Germinal center (tissue), 1 donor: ENCODE measurements around the gene SLC6A1.
"Not testable (repeated sequence)": the region's sequence is repeated elsewhere in the genome, so short reads cannot be mapped to it uniquely, and the experiment has no call there.

Experiments used
- DNase-seq: peaks from one replicate; pipeline ENCODE4 v3.0.0; 2012; ENCODE audit warnings: mixed read lengths, low spot score

The SLC6A1 gene

DNA sequence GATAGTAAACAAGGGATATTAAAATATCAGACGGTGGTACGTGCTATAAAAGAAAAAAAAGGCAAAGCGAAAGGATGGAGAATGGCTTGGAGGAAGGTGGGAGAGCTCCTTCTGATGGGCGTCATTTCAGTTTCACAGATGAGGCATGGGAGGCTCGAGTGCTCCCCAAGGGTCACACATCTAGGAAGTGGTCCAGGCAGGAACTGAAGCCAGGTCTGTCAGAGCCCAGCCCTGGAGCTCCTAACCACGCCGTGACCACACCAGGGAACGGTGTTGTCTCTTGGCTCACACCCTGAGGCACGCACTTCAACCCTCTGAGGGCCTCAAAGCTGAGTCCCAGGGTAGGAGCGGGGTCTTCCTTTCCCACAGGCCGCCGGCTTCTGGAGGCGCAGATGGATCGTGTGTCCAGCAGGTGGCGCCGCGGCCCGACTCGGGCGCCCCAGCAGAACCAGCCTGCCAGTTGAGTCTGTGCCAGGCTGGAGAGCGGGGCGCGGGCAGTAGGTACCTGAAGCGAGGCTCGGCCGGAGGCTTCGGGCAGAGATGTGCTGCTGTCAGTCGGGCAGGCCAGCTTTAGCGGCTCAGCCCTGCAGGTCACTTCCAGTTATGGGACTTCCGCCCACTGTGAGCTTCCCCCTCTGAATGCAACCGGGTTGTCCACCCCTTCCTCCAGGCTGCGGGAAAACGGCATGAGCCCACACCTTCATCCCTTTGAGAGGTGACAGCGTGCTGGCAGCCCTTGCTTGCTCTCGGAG is 68.1 kb downstream of the SLC6A1 start:
- peak; percentile 63 for DNase-seq

DNA sequence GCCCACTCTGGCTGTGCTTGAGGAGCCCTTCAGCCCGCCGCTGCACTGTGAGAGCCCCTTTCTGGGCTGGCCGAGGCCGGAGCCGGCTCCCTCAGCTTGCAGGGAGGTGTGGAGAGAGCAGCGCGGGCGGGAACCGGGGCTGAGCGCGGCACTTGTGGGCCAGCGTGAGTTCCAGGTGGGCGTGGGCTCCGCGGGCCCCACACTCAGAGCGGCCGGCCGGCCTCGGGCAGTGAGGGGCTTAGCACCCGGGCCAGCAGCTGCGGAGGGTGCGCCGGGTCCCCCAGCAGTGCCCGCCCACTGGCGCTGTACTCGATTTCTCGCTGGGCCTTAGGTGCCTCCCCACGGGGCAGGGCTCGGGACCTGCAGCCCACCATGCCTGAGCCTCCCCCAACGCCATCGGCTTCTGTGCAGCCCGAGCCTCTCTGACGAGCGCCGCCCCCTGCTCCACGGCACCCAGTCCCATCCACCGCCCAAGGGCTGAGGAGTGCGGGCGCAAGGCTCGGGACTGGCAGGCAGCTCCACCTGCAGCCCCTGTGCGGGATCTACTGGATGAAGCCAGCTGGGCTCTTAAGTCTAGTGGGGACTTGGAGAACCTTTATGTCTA is 68.8 kb downstream of the SLC6A1 start:
- DNase-seq: not testable (repeated sequence)

DNA sequence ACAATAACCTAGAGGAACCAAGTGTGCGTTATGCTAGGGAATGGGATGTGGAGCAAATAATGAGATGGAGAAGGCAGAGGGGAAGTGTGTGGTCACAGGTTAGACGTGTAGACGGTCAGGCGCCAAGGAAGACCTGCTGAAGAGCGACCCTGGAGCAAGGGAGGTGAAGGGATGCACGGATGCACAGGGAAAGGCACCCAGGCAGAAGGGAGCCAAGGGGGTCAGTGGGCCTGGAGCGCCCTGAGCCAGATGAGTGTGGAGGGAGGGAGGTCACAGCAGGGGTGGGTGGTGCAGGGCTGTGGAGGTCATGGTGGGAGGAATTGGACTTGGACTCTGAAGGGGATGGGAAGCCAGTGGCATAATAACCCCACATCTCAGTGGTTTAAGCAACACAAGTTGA is 70.2 kb downstream of the SLC6A1 start:
- DNase-seq: no peak

DNA sequence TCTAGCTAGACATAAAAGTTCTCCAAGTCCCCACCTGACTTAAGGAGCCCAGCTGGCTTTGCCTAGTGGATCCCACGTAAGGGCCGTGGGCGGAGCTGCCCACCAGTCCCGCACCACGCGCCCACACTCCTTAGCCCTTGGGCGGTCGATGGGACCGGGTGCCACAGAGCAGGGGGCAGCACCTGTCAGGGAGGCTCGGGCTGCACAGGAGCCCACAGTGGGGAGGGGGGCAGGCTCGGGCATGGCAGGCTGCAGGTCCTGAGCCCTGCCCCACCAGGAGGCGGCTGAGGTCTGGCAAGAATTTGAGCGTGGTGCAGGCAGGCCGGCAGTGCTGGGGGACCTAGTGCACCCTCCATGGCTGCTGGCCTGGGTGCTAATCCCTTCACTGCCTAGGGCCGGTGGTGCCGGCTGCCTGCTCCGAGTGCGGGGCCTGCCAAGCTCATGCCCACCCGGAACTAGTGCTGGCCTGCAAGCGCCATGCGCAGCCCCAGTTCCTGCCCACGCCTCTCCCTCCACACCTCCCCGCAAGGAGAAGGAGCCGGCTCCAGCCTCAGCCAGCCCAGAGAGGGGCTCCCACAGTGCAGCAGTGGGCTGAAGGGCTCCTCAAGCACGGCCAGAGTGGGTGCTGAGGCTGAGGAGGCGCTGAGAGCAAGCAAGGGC is 78.7 kb downstream of the SLC6A1 start:
- DNase-seq: no peak

DNA sequence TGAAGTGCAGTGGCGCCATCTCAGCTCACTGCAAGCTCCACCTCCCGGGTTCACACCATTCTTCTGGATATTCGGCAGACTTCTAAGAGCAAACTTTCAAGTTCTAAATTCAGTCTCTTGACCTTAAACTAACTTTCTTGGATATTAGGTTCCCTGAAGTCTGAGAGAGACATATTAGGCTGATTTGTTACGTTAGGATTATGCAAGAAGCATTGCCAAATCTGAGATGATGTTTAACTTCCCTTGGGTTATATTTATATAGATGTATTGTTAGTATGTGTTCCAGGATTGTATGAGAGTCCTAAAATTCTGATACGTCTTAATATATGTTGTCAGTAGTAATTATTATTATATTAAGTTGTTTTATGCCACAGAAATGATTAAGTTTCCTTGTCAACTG is 80.1 kb downstream of the SLC6A1 start:
- DNase-seq: no peak

DNA sequence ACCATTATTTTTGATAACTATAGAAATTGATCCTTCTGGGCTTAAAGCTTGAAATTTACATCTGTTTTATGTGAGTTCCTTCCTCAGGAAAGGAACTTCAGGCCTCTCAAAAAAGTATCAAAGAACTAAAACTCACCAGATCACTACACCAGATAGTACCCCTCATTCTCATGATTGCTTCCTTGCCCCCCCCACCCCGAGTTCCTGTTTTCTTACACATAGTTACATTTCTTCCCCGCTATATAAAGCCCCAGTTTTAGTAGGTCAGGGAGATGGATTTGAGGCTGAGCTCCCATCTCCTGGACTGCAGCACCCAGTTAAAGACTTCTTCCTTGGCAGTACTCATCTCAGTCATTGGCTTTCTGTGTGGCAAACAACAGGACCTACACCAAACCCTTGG is 81.5 kb downstream of the SLC6A1 start:
- no peak for DNase-seq

DNA sequence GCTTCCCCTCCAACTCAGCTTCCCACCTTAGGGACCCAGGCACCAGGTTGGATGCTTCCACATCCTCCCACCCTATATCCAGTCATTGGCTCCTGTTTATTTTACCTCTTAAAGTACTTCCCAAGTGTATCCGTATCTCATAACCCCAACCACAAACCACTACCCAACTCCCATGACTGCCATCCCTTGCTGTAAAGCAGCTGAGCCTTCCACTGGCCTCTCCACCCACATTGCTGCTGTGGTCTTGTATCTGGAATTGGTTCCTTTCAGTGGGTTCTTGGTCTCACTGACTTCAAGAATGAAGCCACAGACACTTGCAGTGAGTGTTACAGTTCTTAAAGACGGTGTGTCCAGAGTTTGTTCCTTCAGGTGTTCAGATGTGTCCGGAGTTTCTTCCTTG is 81.9 kb downstream of the SLC6A1 start:
- DNase-seq: no peak

DNA sequence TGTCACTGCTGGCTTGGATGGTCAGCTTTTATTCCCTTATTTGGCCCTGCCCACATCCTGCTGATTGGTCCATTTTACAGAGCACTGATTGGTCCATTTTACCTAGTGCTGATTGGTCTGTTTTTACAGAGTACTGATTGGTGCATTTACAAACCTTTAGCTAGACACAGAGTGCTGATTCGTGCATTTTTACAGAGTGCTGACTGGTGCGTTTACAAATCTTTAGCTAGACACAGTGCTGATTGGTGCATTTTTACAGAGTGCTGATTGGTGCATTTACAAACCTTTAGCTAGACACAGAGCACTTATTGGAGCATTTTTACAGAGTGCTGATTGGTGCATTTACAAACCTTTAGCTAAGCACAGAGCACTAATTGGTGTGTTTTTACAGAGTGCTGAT is 82.6 kb downstream of the SLC6A1 start:
- DNase-seq: not testable (repeated sequence)

DNA sequence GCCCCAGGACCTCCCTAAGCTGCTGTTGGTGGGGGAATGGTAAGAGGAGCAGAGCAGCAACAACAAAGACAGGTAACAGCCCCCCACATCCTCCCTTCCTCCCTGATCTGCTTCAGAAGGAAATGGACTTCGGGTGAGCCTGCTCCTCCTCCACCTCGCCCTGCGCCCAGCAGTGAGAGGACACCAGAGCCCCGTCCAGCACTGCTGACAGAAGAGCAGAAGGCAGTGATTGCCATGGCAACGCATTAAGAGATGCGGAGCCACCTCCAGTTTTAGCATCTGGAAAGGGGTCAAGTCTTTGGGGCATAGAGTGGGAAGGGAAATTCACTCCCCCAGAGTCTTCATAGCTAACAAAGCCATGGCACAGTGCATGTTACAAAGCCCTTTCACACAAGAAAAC is 84.2 kb downstream of the SLC6A1 start:
- DNase-seq: no peak

DNA sequence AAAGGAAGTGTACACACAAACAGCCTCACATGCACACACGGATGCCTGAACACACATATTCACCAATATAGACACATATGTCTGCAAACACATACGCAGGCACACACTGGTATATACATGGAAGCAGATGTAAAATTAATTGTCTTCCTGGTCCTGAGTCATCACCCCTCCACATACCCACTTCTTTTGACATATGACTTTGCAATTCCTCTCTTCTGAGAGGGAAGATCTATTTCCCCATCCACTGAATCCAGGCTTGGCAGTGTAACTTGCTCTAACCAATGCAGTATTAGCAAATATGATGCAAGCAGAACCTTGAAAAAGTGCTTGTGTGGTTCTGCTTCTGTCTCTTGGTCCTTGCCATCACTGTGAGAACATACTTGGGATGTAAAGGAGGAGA is 84.9 kb downstream of the SLC6A1 start:
- no peak for DNase-seq

DNA sequence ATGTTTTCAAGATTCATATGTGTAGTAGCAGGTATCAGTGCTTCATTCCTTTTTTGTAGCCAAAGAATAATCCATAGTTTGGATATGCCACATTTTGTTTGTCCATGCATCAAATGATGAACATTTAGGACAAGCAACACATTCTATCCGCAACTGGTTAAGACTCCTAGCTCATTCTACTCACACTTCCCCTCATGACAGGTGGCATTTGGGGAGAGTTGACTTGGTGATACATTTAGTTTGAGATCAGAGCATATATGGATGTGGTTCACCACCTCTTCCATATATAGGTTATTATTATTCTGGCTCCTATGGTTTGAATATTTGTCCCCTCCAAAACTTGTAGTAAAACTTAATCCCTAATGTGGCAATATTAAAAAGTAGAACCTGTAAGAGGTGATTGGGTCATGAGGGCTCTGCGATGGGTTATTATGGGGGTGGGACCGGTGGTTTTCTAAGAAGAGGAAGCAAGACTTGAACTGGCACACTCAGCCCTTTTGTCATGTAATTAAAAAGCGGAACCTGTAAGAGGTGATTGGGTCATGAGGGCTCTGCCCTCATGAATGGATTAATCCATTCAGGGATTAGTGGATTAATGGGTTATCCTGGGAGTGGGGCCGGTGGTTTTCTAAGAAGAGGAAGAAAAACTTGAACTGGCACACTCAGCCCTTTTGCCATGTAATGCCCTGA is 86.4 kb downstream of the SLC6A1 start:
- DNase-seq: no peak

DNA sequence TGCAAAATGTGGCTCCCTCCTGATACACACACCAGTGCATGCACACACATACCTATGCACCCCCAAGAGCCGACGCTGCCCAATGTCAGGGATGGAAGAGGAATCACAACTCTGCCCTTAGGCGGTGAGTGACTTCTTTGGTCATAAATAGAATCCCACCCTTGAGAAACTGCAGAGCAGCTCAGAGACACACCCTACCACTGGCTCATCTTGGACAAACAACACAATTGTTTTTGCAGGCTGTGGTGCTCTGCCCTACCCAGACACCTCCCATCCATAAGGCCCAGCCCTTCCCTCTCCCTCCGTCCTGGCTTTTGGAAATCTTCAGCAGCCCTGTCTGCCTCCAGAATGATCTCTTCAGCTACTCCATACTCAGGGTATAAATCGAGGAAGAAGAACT is 87.9 kb downstream of the SLC6A1 start:
- DNase-seq: no peak

DNA sequence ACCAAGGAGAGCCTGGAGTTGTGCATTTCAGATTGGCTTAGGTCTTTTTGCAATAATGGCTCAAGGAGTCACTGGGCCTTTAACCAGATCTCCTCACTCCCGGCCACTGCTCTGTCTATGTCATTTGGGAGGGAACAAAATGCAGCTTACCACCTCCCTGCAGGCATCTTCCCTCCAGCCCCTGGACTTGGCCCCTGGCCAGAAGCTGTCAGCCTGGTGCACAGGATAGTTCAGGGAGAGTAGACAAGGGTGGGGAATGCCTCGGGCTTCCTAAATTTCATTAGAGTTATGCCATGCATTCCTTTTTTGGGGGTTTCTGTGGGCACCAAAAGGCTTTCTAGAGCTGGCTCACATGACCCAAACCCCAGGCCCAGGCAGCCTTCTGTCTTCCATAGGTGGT is 91.5 kb downstream of the SLC6A1 start:
- no peak for DNase-seq

DNA sequence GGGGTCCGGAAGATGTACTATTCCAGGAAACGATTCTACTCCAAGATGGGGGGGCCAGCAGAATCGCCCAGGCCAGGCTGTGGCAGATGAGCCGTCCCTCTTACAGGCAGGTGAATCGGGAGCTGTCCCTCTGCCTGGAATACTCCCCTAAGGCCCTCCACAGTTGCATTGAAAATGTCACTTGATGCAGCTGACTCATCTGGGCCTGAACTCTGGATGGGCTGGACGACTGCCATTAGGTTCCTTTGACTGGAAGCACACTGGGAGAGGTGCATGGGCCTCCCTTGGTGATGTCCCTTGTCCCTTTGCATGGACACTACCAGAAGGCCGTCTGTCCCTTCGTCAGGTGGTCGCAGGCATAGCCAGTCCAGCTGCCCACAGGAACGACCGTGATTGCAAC is 92.1 kb downstream of the SLC6A1 start:
- no peak for DNase-seq

DNA sequence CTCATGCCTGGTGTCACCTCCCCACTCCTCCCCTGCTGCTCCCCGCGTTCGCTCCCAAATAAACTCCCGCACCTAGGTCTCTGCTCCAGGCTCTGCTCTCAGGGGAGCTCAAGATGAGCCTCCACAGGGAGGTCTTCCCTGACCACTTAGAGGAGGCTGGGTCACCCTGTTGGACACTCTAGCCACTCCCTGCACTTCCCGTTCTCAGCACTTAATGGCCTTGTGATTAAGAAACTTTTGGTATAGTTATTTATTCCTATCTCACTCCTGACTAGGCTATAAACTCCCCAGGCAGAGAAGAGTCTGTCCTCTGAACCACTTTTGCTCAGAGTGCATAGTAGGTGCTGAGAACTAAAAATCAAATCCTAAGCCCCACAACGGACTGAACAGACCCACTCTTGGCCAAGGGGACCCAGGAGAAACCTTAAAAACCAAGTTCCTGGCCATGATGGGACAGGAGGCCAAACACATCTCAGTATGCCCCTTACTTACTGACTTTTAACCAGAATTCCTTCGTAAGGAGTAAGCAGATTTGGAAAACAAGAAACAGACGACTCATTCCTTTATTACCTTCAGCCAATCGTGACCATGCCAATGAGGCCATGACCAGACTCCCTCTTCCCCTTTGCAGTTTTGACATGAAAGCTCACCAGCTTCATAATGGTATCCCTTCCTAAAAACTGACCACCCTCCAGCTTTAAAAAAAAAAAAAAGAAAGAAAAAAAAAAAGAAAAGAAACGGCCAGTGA is 92.7 kb downstream of the SLC6A1 start:
- DNase-seq: no peak

DNA sequence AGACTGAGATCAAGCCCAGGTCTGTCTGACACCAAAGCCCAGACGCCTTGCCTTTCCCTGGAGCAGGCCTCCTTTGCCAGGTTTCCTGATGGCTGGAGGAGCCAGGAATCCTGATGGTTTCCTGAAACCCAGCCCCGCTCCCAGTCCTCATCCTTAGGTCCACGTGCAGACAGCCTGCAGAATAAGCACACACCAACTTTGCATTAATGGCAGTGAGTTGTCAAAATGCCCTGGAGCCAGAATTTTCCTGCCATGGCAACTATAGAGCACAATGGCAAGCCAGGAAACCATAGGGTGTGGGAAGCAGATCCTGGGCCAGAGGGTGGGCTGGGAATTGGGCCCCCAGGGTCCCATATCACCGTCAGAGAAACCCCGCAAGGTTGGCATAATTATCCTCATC is 94.3 kb downstream of the SLC6A1 start:
- no peak for DNase-seq

DNA sequence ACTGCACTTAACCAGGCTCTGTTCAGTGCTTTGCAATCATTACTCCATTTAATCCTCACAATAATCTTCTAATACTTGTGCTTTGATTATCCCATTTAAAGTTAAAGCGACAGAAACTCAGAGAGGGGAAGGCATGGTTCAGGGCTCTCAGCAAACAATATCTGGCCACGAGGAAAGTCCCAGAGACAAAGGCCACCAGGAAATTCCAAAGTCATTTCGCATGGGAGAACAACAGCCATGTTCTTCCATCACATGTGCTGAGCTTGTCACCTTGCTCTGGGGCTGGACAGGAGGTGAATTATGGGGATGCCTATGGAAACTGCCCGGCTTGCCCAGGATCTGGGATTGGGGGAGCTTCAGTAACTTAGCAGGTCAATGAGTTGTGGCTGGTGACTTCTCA is 95.5 kb downstream of the SLC6A1 start:
- no peak for DNase-seq

DNA sequence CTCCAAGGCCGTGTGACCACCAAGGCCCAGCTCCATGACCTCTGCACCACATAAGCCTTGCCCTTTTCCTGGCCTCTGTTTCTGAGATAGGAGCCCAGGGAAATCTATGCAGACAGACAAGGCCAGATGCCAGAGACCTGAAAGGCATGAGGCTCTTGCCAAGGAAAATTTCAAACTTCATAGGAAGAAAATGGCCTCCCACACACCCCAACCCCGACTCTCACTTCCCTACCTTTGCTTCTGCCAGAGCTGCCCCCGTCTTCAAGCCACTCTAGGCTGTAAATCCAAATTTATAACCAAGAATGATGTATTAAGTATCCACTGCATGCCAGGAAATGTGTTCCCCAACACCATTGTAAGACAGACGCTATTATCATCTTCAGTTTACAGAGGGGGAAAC is 96.3 kb downstream of the SLC6A1 start:
- DNase-seq: no peak
